ENCODE data around the gene SFXN5. TPM values are rescaled to one million over a fixed set of nuclear protein-coding genes. Genes with fewer than 3 reads are reported as not detected.

SFXN5 gene
- total RNA-seq, 1 donor: 17.0 TPM

DNA sequence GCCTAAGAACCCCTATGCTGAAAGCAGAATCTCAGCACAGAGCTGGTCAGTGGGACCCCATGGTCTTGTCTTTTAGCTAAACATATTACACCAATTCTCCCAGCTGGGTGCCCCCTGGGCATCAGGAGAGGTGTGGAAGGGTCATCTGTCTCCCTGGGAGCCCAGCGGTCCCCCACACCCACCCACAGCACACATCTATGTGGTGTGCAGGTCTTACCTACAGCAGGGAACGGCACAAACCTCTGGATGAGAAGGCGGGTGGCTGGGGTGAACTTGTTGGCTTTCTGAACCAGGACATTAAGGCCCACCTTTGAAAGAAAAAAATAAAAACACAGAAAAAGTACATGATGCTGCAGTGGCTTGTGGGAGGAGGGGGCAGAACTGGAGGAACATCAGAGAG, 83.5 kb downstream of the SFXN5 start:
- peaks cover 5% of the 10 kb centered on the region for H4K20me1 ChIP-seq (ENCODE audit: insufficient read depth, low read length)
- H3K4me1 ChIP-seq (ENCODE audit: insufficient read depth, low read length): peaks cover 15% of the 10 kb centered on the region
- TF ChIP-seq, protein P1, sequence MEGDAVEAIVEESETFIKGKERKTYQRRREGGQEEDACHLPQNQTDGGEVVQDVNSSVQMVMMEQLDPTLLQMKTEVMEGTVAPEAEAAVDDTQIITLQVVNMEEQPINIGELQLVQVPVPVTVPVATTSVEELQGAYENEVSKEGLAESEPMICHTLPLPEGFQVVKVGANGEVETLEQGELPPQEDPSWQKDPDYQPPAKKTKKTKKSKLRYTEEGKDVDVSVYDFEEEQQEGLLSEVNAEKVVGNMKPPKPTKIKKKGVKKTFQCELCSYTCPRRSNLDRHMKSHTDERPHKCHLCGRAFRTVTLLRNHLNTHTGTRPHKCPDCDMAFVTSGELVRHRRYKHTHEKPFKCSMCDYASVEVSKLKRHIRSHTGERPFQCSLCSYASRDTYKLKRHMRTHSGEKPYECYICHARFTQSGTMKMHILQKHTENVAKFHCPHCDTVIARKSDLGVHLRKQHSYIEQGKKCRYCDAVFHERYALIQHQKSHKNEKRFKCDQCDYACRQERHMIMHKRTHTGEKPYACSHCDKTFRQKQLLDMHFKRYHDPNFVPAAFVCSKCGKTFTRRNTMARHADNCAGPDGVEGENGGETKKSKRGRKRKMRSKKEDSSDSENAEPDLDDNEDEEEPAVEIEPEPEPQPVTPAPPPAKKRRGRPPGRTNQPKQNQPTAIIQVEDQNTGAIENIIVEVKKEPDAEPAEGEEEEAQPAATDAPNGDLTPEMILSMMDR (IDR thresholded peaks at IDR 0.05; ENCODE audit: extremely low read depth, low read depth, low read length): no peak
- H3K27ac ChIP-seq (ENCODE audit: low read depth, low read length): no peak overlapping the region
- no peaks in the 10 kb centered on the region for H3K79me2 ChIP-seq (ENCODE audit: insufficient read depth, low read length)
- no peaks in the 10 kb centered on the region for H3K27me3 ChIP-seq (ENCODE audit: insufficient read depth, low read length)
- H3K4me3 ChIP-seq (ENCODE audit: insufficient read depth, low read length): no peak overlapping the region
- no peaks in the 10 kb centered on the region for H3K9me3 ChIP-seq (ENCODE audit: low read depth, low read length)
- no peak overlapping the region for H3K4me2 ChIP-seq (ENCODE audit: insufficient read depth, low read length)
- no peak for DNase-seq (ENCODE audit: insufficient read length, low spot score, missing footprints)
- peaks cover 4% of the 10 kb centered on the region for H3K36me3 ChIP-seq (ENCODE audit: insufficient read depth, low read length)
- no peak overlapping the region for H2AFZ ChIP-seq (ENCODE audit: low read length)

DNA sequence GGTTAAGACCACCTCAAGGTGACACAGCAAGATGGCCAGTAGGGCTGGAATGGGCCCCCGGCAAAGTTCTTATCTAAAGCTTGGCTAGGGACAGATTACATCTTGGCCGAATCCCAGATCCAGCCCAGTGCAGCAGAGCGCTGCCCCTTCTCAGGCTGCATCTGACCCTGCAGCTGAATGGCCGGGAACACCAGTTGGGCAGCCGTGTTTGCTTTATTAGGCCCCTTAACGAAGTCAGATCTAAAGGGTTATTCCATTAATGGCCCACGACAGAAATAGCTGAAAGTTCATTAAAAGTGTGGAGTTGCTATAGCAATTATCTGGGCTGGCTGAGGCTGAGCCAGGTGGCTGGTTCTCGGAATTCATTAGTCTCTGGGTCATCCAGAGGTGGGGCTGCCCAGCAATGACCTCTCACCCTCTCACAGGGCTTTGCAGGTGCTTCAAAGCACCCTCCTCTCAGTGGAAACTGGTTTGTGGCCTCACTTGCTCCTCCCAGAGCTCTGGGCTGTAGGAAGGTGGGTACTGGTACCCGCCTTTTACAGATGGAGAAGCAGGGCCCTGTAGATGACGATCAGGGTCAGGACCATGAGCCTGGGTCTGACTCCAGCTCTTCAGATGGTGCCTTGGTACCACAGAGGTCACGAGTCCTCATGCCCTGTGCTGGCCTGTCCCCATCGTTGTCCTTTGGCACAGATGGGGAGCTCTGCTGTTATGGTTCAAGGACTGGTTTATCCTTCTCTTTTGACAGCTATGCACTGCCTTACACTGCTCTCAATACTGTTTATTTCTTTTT, 85.4 kb downstream of the SFXN5 start:
- Histone ChIP-seq H3K4me3 (ENCODE audit: insufficient read depth, low read length) (no peak overlapping the region), H3K4me2 (ENCODE audit: insufficient read depth, low read length) (no peak overlapping the region), H3K36me3 (ENCODE audit: insufficient read depth, low read length) (peaks cover 6% of the 10 kb centered on the region), H3K9me3 (ENCODE audit: low read depth, low read length) (no peaks in the 10 kb centered on the region), H3K79me2 (ENCODE audit: insufficient read depth, low read length) (no peaks in the 10 kb centered on the region), H4K20me1 (ENCODE audit: insufficient read depth, low read length) (no peaks in the 10 kb centered on the region), H3K27ac (ENCODE audit: low read depth, low read length) (no peak overlapping the region), H2AFZ (ENCODE audit: low read length) (no peak overlapping the region), H3K4me1 (ENCODE audit: insufficient read depth, low read length) (peaks cover 15% of the 10 kb centered on the region), H3K27me3 (ENCODE audit: insufficient read depth, low read length) (no peaks in the 10 kb centered on the region)
- no peak for DNase-seq (ENCODE audit: insufficient read length, low spot score, missing footprints)
- TF ChIP-seq, protein P1 (IDR thresholded peaks at IDR 0.05; ENCODE audit: extremely low read depth, low read depth, low read length): no peak

DNA sequence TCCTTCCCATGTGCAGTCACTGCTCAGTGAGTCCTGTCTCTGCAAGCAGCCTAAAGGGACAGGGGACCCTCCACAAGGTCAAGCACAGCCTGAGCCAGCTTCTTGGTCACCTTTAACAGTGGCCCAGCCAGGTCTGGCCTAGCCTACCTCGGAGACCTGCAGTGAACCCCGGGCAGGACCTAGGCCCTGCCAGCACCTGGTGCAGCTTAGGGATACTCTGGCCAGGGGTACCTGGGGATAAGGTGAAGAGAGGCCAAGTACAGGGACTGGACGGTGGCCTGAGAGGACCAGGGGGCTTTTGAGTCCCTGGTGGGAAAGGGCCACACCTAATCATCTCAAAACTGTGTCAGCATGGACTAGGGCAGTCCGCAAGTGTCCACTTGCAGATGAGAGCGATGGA, 86.4 kb downstream of the SFXN5 start:
- peaks cover 9% of the 10 kb centered on the region for H3K4me1 ChIP-seq (ENCODE audit: insufficient read depth, low read length)
- no peak for DNase-seq (ENCODE audit: insufficient read length, low spot score, missing footprints)
- TF ChIP-seq, protein P1 (IDR thresholded peaks at IDR 0.05; ENCODE audit: extremely low read depth, low read depth, low read length): no peak
- peaks cover 6% of the 10 kb centered on the region for H3K36me3 ChIP-seq (ENCODE audit: insufficient read depth, low read length)
- H3K27ac ChIP-seq (ENCODE audit: low read depth, low read length): no peak overlapping the region
- no peak overlapping the region for H3K4me2 ChIP-seq (ENCODE audit: insufficient read depth, low read length)
- no peaks in the 10 kb centered on the region for H3K27me3 ChIP-seq (ENCODE audit: insufficient read depth, low read length)
- H2AFZ ChIP-seq (ENCODE audit: low read length): no peak overlapping the region
- H4K20me1 ChIP-seq (ENCODE audit: insufficient read depth, low read length): no peaks in the 10 kb centered on the region
- no peaks in the 10 kb centered on the region for H3K79me2 ChIP-seq (ENCODE audit: insufficient read depth, low read length)
- H3K4me3 ChIP-seq (ENCODE audit: insufficient read depth, low read length): no peak overlapping the region
- no peaks in the 10 kb centered on the region for H3K9me3 ChIP-seq (ENCODE audit: low read depth, low read length)

DNA sequence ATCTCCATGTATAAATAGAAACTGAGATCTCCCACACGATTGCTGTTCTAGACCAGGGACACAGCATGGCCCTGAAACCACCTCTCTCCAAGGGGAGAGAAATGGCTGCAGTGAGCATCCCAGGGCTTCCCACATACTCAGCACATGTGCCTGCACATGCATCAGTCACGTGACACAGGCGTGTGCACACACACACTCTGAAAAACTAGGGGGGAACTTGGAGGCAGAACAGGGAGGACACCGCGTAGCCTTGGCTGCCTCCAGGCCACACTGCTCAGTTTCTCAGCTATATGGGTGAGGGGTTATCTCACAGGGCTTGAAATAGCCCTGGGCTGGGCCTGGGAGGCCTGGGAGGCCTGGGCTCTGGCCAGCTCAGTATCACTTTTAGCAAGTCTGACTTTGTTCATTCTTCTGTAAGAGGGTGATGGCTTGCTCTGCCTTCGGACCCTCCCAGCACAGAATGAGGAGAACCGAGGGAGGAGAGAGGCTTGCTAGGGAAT, 87.3 kb downstream of the SFXN5 start:
- no peak for DNase-seq (ENCODE audit: insufficient read length, low spot score, missing footprints)

More for the DNA sequence above, 87.3 kb downstream of the SFXN5 start:
- H3K9me3 ChIP-seq (ENCODE audit: low read depth, low read length): no peaks in the 10 kb centered on the region
- H3K4me3 ChIP-seq (ENCODE audit: insufficient read depth, low read length): no peak overlapping the region
- H4K20me1 ChIP-seq (ENCODE audit: insufficient read depth, low read length): no peaks in the 10 kb centered on the region
- TF ChIP-seq, protein P1 (IDR thresholded peaks at IDR 0.05; ENCODE audit: extremely low read depth, low read depth, low read length): no peak
- H3K36me3 ChIP-seq (ENCODE audit: insufficient read depth, low read length): peaks cover 6% of the 10 kb centered on the region
- no peak overlapping the region for H3K4me2 ChIP-seq (ENCODE audit: insufficient read depth, low read length)
- H3K27me3 ChIP-seq (ENCODE audit: insufficient read depth, low read length): no peaks in the 10 kb centered on the region
- no peaks in the 10 kb centered on the region for H3K79me2 ChIP-seq (ENCODE audit: insufficient read depth, low read length)
- H3K27ac ChIP-seq (ENCODE audit: low read depth, low read length): no peak overlapping the region
- H2AFZ ChIP-seq (ENCODE audit: low read length): no peak overlapping the region
- no peaks in the 10 kb centered on the region for H3K4me1 ChIP-seq (ENCODE audit: insufficient read depth, low read length)
